HEK293T (cell line): ENCODE measurements around the gene MRPL55.

Experiments
- CTCF ChIA-PET: fragments of 350-600 bp; formaldehyde crosslinking; extraction: SDS; loops from one replicate; lab custom pipeline; 2021; ENCODE audit warnings: antibody characterized with exemption, inconsistent platforms; lab: Yijun Ruan, JAX
- POLR2A ChIA-PET: fragments of 350-600 bp; formaldehyde crosslinking; extraction: SDS; loops from one replicate; lab custom pipeline; 2020; ENCODE audit warnings: antibody characterized with exemption, inconsistent platforms; lab: Yijun Ruan, JAX
- DNase-seq: peaks from one replicate; pipeline ENCODE4 v3.0.0; 2012; ENCODE audit warnings: mixed read lengths; ENCODE audit errors: extremely low spot score
- ARNT ChIP-seq: fragments of 450-650 bp; IDR thresholded peaks from 2 replicates; pipeline ENCODE4 v1.6.1; 2017; ENCODE audit warnings: mild to moderate bottlenecking
- CTBP1 ChIP-seq: fragments of 450-650 bp; IDR thresholded peaks from 2 replicates; pipeline ENCODE4 v1.6.1; 2016; ENCODE audit warnings: borderline replicate concordance
- ELF4 ChIP-seq: fragments of 450-650 bp; IDR thresholded peaks from 2 replicates; pipeline ENCODE4 v1.6.1; 2017; ENCODE audit warnings: antibody characterized with exemption
- FOXA1 ChIP-seq: fragments of 450-650 bp; IDR thresholded peaks from 2 replicates; pipeline ENCODE4 v1.6.1; 2016; ENCODE audit warnings: mild to moderate bottlenecking
- FOXK2 ChIP-seq: fragments of 450-650 bp; IDR thresholded peaks from 2 replicates; pipeline ENCODE4 v1.6.1; 2016; ENCODE audit warnings: mild to moderate bottlenecking
- FOXM1 ChIP-seq: fragments of 450-650 bp; IDR thresholded peaks from 2 replicates; pipeline ENCODE4 v1.6.1; 2017; ENCODE audit warnings: mild to moderate bottlenecking, borderline replicate concordance
- HDGF ChIP-seq: fragments of 450-650 bp; IDR thresholded peaks from 2 replicates; pipeline ENCODE4 v1.6.1; 2017; ENCODE audit warnings: antibody characterized with exemption, borderline replicate concordance
- L3MBTL2 ChIP-seq: fragments of 450-650 bp; conservative IDR thresholded peaks from 2 replicates; pipeline ENCODE4 v1.6.1; 2016; ENCODE audit warnings: mild to moderate bottlenecking
- LEF1 ChIP-seq: fragments of 450-650 bp; IDR thresholded peaks from 2 replicates; pipeline ENCODE4 v1.6.1; 2017; ENCODE audit warnings: mild to moderate bottlenecking, borderline replicate concordance
- NFRKB ChIP-seq: fragments of 450-650 bp; IDR thresholded peaks from 2 replicates; pipeline ENCODE4 v1.6.1; 2016; ENCODE audit warnings: mild to moderate bottlenecking, moderate library complexity
- PKNOX1 ChIP-seq: fragments of 450-650 bp; IDR thresholded peaks from 2 replicates; pipeline ENCODE4 v1.6.1; 2016
- SP1 ChIP-seq: fragments of 450-650 bp; IDR thresholded peaks from 2 replicates; pipeline ENCODE4 v1.6.1; 2017
- SUZ12 ChIP-seq: fragments of 450-650 bp; IDR thresholded peaks from 2 replicates; pipeline ENCODE4 v1.6.1; 2016; ENCODE audit warnings: mild to moderate bottlenecking
- TARDBP ChIP-seq: fragments of 450-650 bp; IDR thresholded peaks from 2 replicates; pipeline ENCODE4 v1.6.1; 2016
- ZNF384 ChIP-seq: fragments of 450-650 bp; IDR thresholded peaks from 2 replicates; pipeline ENCODE4 v1.6.1; 2016

MRPL55 gene

GRCh38 chr1:228109073-228109961 lies at the start of gene MRPL55:
Gene MRPL55 (minus strand): TSS chr1:228109299. CDS start chr1:228108260, 1,039 bp downstream.
- peak; percentile 100 for DNase-seq
- TF ChIP-seq FOXM1 (no peak), FOXA1 (no peak), ELF4 (no peak; the same call in 1 of the 2 replicates), HDGF (peak; percentile 97; the same call in 1 of the 2 replicates), L3MBTL2 (peak; percentile 34; the same call in 1 of the 2 replicates), NFRKB (no peak), SUZ12 (no peak), LEF1 (no peak), PKNOX1 (no peak; the same call in 1 of the 2 replicates), TARDBP (no peak), FOXK2 (no peak), ARNT (no peak), CTBP1 (no peak), SP1 (no peak)
- CTCF ChIA-PET: interaction anchor here (0.6 to 2.0 kb wide), 4 partner anchors 22 to 242 kb away, joined by 3 to 7 read pairs (median 4); no protein-coding TSS in a partner anchor
- POLR2A ChIA-PET: interaction anchor here (0.6 to 1.2 kb wide), 7 partner anchors 9 to 57 kb away, joined by 3 read pairs; partner anchors contain the start of genes ARF1 and IBA57

GRCh38 chr1:228158151-228159007 lies 49.3 kb upstream of the MRPL55 start:
- no peak for DNase-seq
- no peak for TF ChIP-seq CTBP1
- no peak for TF ChIP-seq ELF4
- TF ChIP-seq FOXM1: no peak
- TF ChIP-seq HDGF: no peak
- CTCF ChIA-PET: no interaction called here
- POLR2A ChIA-PET: interaction anchor here (1.2 kb wide), 1 partner anchor 18 kb away, joined by 4 read pairs; the partner anchor contains the start of gene GUK1

- POLR2A ChIA-PET: no interaction called here
- TF ChIP-seq HDGF: no peak
- TF ChIP-seq FOXK2: no peak
- no peak for TF ChIP-seq PKNOX1
- no peak for TF ChIP-seq ARNT
- TF ChIP-seq FOXA1: no peak
- no peak for TF ChIP-seq ELF4
- no peak for TF ChIP-seq ZNF384
- DNase-seq: no peak
- CTCF ChIA-PET: interaction anchor here (1.2 kb wide), 1 partner anchor 7 kb away, joined by 4 read pairs; no protein-coding TSS in a partner anchor
Measured at GRCh38 chr1:228157729-228158126, 48.6 kb upstream of the MRPL55 start.

GRCh38 chr1:228156941-228157728 lies 48.0 kb upstream of the MRPL55 start:
- CTCF ChIA-PET: interaction anchor here (1.2 kb wide), 1 partner anchor 8 kb away, joined by 4 read pairs; no protein-coding TSS in a partner anchor

More at GRCh38 chr1:228156941-228157728, 48.0 kb upstream of the MRPL55 start:
- DNase-seq: no peak
- POLR2A ChIA-PET: interaction anchor here (1.2 kb wide), 1 partner anchor 17 kb away, joined by 3 read pairs; the partner anchor contains the start of gene GUK1
- TF ChIP-seq PKNOX1: no peak
- TF ChIP-seq HDGF: no peak
- no peak for TF ChIP-seq SP1
- no peak for TF ChIP-seq TARDBP
- TF ChIP-seq ELF4: no peak
- TF ChIP-seq FOXA1: no peak
- TF ChIP-seq ZNF384: no peak
- TF ChIP-seq NFRKB: no peak
- TF ChIP-seq FOXM1: no peak
- TF ChIP-seq ARNT: no peak
- no peak for TF ChIP-seq L3MBTL2
- no peak for TF ChIP-seq CTBP1
- TF ChIP-seq LEF1: no peak
- TF ChIP-seq SUZ12: no peak
